Fibroblast of lung (primary cell): ENCODE data around the gene EPB41L1. TPM values are rescaled to one million over a fixed set of nuclear protein-coding genes. Genes with fewer than 3 reads are reported as not detected.

Experiments
- DNase-seq, 2 donors: peaks; one replicate each; pipeline versions ENCODE4 v3.0.0 to v3.0.0-alpha.2; 2010; ENCODE audit warnings: low read depth in 2 of 2
- H2AFZ ChIP-seq: 2 replicates; pipeline ENCODE4 v1.5.1; 2012; ENCODE audit warnings: low read length, control low read depth, inconsistent platforms
- H3K27ac ChIP-seq: 2 replicates; pipeline ENCODE4 v1.5.1; 2011; ENCODE audit warnings: low read length, control low read depth; ENCODE audit not compliant: insufficient read depth
- H3K27me3 ChIP-seq: 2 replicates; pipeline ENCODE4 v1.5.1; 2011; ENCODE audit warnings: mild to moderate bottlenecking, low read length; ENCODE audit not compliant: control insufficient read depth, insufficient read depth
- H3K36me3 ChIP-seq: 2 replicates; pipeline ENCODE4 v1.5.1; 2011; ENCODE audit warnings: low read length; ENCODE audit not compliant: control insufficient read depth, insufficient read depth
- H3K4me1 ChIP-seq: 2 replicates; pipeline ENCODE4 v1.5.1; 2011; ENCODE audit warnings: low read length; ENCODE audit not compliant: control insufficient read depth, insufficient read depth; ENCODE audit errors: extremely low read depth
- H3K4me2 ChIP-seq: 2 replicates; pipeline ENCODE4 v1.5.1; 2011; ENCODE audit warnings: low read length, control low read depth; ENCODE audit not compliant: insufficient read depth; ENCODE audit errors: extremely low read depth
- H3K4me3 ChIP-seq, 4 experiments: fragments of 200-600 bp in 1 of 4; sonication (generic) in 1 of 4; replicated peaks in 1 of 4; 2 replicates each; pipeline ENCODE4 v1.5.1; 2011 to 2016; ENCODE audit warnings: low read length in 4 of 4, low read depth in 3 of 4, mild to moderate bottlenecking in 3 of 4, control low read depth in 2 of 4, inconsistent platforms in 1 of 4, mixed read lengths in 1 of 4; ENCODE audit not compliant: insufficient read depth in 1 of 4; ENCODE audit errors: control extremely low read depth in 1 of 4
- H3K79me2 ChIP-seq: 2 replicates; pipeline ENCODE4 v1.5.1; 2012; ENCODE audit warnings: mild to moderate bottlenecking, low read length, inconsistent platforms; ENCODE audit not compliant: control insufficient read depth, insufficient read depth
- H3K9ac ChIP-seq: 2 replicates; pipeline ENCODE4 v1.5.1; 2011; ENCODE audit warnings: mild to moderate bottlenecking, low read length, control low read depth; ENCODE audit not compliant: insufficient read depth
- H3K9me3 ChIP-seq: 2 replicates; pipeline ENCODE4 v1.5.1; 2012; ENCODE audit warnings: low read depth, low read length; ENCODE audit not compliant: control insufficient read depth, insufficient read depth
- H4K20me1 ChIP-seq: 2 replicates; pipeline ENCODE4 v1.5.1; 2011; ENCODE audit warnings: low read length; ENCODE audit not compliant: control insufficient read depth, insufficient read depth; ENCODE audit errors: extremely low read depth
- EZH2 ChIP-seq: IDR thresholded peaks from 2 replicates; pipeline ENCODE4 v1.5.1; 2012; ENCODE audit warnings: low read length, control low read depth, mild to moderate bottlenecking; ENCODE audit errors: missing control alignments
- polyA plus RNA-seq, 2 donors: library from polyadenylated mRNA; depleted of rRNA in 1 of 2; stranded (reverse) in 1 of 2; unstranded in 1 of 2; fragments of >200 nt; gene quantifications; 2 replicates each; pipeline ENCODE4 v1.2.1, GENCODE V29; 2011 to 2012; ENCODE audit warnings: missing spikeins in 1 of 2
- total RNA-seq: library from RNA; depleted of rRNA; stranded (reverse); fragments of >200 nt; gene quantifications from 2 replicates; pipeline ENCODE4 v1.2.1, GENCODE V29; 2014
- TF ChIP-seq, protein P1 (sequence below), 2 donors: IDR thresholded peaks in 1 of 2; conservative IDR thresholded peaks in 1 of 2; 1 replicate in 1 of 2; 2 replicates in 1 of 2; pipeline ENCODE4 v1.5.1; 2011 to 2012; ENCODE audit warnings: low read length in 2 of 2, control low read depth in 1 of 2, inconsistent platforms in 1 of 2, low read depth in 1 of 2, mild to moderate bottlenecking in 1 of 2

The EPB41L1 gene
- total and polyA plus RNA-seq, 2 donors (not counting 1 experiment from before 2014, with no cell fraction given): 16.2 to 17.0 TPM

DNA sequence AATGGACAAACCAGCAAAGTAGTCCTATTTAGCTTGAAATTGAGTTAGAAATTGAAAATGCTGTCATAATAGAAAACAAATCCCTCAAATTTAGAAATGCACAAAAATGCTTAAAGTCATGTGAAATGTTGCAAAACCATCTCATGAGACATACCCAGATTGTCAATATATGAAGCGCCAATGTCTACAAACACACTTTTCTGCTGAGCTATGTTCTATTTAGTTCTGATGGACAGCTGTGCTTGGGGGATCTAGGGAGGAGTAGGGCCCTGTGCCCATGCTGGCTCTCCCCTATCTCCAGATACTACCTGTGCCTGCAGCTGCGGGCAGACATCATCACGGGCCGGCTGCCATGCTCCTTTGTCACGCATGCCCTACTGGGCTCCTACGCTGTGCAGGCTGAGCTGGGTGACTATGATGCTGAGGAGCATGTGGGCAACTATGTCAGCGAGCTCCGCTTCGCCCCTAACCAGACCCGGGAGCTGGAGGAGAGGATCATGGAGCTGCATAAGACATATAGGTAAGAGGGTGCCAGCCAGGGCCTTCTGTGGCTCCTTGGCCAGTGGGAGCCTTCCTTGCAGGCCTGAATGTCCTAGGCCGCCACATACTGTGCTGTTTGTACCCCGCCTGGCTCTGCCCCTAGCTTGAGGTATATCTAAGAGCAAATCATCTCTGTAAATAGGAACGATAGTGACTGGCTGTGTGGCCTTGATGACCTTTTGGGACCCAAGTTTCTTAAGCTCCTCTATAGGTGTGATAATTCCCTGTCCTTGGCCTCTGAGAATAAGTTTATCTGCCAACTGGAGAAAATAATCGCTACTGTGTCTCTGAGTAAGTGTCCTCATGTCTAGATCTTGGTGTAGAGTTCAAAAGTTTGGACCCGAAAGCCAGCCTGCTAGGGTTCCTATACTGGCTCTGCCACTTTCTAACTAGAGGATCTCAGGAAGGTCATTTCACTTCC is 30.6 kb downstream of the EPB41L1 start:
- no peaks in the 10 kb centered on the region for H3K9me3 ChIP-seq
- no peak overlapping the region for H3K9ac ChIP-seq
- no peaks in the 10 kb centered on the region for H4K20me1 ChIP-seq
- no peaks in the 10 kb centered on the region for H3K79me2 ChIP-seq
- H3K27ac ChIP-seq: no peak overlapping the region
- no peak for DNase-seq
- no peaks in the 10 kb centered on the region for H3K4me1 ChIP-seq
- H3K4me2 ChIP-seq: no peak overlapping the region
- H3K27me3 ChIP-seq: no peaks in the 10 kb centered on the region
- TF ChIP-seq, protein P1, sequence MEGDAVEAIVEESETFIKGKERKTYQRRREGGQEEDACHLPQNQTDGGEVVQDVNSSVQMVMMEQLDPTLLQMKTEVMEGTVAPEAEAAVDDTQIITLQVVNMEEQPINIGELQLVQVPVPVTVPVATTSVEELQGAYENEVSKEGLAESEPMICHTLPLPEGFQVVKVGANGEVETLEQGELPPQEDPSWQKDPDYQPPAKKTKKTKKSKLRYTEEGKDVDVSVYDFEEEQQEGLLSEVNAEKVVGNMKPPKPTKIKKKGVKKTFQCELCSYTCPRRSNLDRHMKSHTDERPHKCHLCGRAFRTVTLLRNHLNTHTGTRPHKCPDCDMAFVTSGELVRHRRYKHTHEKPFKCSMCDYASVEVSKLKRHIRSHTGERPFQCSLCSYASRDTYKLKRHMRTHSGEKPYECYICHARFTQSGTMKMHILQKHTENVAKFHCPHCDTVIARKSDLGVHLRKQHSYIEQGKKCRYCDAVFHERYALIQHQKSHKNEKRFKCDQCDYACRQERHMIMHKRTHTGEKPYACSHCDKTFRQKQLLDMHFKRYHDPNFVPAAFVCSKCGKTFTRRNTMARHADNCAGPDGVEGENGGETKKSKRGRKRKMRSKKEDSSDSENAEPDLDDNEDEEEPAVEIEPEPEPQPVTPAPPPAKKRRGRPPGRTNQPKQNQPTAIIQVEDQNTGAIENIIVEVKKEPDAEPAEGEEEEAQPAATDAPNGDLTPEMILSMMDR (conservative IDR thresholded peaks at IDR 0.05 in 1 of 2, IDR thresholded peaks at IDR 0.05 in 1 of 2; ENCODE audit: low read depth in 1 of 2, low read length in 2 of 2): no peak
- TF ChIP-seq EZH2: no peak
- no peak overlapping the region for H2AFZ ChIP-seq
- H3K4me3 ChIP-seq: no peak overlapping the region
- no peaks in the 10 kb centered on the region for H3K36me3 ChIP-seq

GRCh38 chr20:36193977-36194712 is 39.6 kb downstream of the EPB41L1 start:
- Histone ChIP-seq H3K9me3 (no peaks in the 10 kb centered on the region), H3K36me3 (no peaks in the 10 kb centered on the region), H3K27ac (no peak overlapping the region), H3K4me3 (no peak overlapping the region), H3K9ac (no peak overlapping the region), H3K79me2 (no peaks in the 10 kb centered on the region), H3K4me1 (no peaks in the 10 kb centered on the region), H3K27me3 (no peaks in the 10 kb centered on the region), H2AFZ (no peak overlapping the region), H3K4me2 (no peak overlapping the region), H4K20me1 (no peaks in the 10 kb centered on the region)
- TF ChIP-seq, protein P1 (conservative IDR thresholded peaks at IDR 0.05 in 1 of 2, IDR thresholded peaks at IDR 0.05 in 1 of 2; ENCODE audit: low read depth in 1 of 2, low read length in 2 of 2): no peak
- TF ChIP-seq EZH2: no peak
- DNase-seq: no peak

GRCh38 chr20:36196676-36197075 is 42.1 kb downstream of the EPB41L1 start:
- TF ChIP-seq EZH2: no peak
- TF ChIP-seq, protein P1 (conservative IDR thresholded peaks at IDR 0.05 in 1 of 2, IDR thresholded peaks at IDR 0.05 in 1 of 2; ENCODE audit: low read depth in 1 of 2, low read length in 2 of 2): no peak
- no peaks in the 10 kb centered on the region for H4K20me1 ChIP-seq
- H3K4me2 ChIP-seq: no peak overlapping the region
- H3K36me3 ChIP-seq: no peaks in the 10 kb centered on the region
- H3K4me1 ChIP-seq: no peaks in the 10 kb centered on the region
- H2AFZ ChIP-seq: no peak overlapping the region
- H3K9ac ChIP-seq: no peak overlapping the region
- DNase-seq: no peak
- no peaks in the 10 kb centered on the region for H3K9me3 ChIP-seq
- no peak overlapping the region for H3K27ac ChIP-seq
- no peaks in the 10 kb centered on the region for H3K79me2 ChIP-seq
- H3K4me3 ChIP-seq: no peak overlapping the region
- H3K27me3 ChIP-seq: no peaks in the 10 kb centered on the region
